ENCODE measurements around the gene CCL4.

DNA sequence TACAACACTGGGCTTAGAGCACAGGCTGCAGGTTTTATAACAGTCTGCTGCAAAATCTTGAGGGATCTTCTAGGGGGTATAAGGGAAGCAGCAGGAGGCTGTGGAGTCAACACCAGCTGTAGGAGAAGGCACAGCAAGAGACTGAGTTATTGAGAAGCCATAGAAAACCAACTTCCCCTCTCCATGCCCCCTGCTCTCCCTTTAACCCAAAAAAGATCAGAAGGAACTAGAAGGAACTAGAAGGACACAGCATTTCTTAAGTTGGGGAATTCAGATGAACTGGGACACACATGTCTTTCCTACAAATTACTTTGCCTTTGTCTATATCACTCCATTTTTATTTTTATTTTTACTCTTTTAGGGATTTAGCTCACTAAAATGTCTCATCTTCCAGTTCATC is 45.7 kb upstream of the CCL4 start:
- TF ChIP-seq, protein P1, sequence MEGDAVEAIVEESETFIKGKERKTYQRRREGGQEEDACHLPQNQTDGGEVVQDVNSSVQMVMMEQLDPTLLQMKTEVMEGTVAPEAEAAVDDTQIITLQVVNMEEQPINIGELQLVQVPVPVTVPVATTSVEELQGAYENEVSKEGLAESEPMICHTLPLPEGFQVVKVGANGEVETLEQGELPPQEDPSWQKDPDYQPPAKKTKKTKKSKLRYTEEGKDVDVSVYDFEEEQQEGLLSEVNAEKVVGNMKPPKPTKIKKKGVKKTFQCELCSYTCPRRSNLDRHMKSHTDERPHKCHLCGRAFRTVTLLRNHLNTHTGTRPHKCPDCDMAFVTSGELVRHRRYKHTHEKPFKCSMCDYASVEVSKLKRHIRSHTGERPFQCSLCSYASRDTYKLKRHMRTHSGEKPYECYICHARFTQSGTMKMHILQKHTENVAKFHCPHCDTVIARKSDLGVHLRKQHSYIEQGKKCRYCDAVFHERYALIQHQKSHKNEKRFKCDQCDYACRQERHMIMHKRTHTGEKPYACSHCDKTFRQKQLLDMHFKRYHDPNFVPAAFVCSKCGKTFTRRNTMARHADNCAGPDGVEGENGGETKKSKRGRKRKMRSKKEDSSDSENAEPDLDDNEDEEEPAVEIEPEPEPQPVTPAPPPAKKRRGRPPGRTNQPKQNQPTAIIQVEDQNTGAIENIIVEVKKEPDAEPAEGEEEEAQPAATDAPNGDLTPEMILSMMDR (IDR thresholded peaks at IDR 0.05): no peak
- no peak for TF ChIP-seq POLR2AphosphoS5 (IDR thresholded peaks at IDR 0.05)
- TF ChIP-seq POLR2A (IDR thresholded peaks at IDR 0.05): no peak
- no peak for TF ChIP-seq EP300 (IDR thresholded peaks at IDR 0.05)
